HepG2 (cell line): Measurements from ENCODE around the gene CLEC6A. TPM values are rescaled to one million over a fixed set of nuclear protein-coding genes. Genes with fewer than 3 reads are reported as not detected.

Experiments
- ATAC-seq: fragments of 200-7000 bp; cut with Tn5 transposase; 3 replicates; pipeline ENCODE4 v1.9.1; 2020; ENCODE audit warnings: mild to moderate bottlenecking, moderate library complexity
- BruUV-seq: library from RNA; stranded (reverse); fragments of 400-500 nt; replicated peaks from 2 replicates; lab custom pipeline; 2021; lab: Mats Ljungman, UMichigan
- CTCF ChIA-PET: fragments of 300-600 bp; formaldehyde crosslinking; extraction: SDS; loops from one replicate; lab custom pipeline; 2021; ENCODE audit warnings: low total read pairs, inconsistent platforms, low intra/inter-chr PET ratio; lab: Yijun Ruan, JAX
- POLR2A ChIA-PET: fragments of 350-600 bp; sonication (Branson Sonifier 250); formaldehyde crosslinking; loops from one replicate; lab custom pipeline; 2020; ENCODE audit warnings: antibody characterized with exemption, inconsistent platforms; lab: Yijun Ruan, JAX
- DNase-seq: peaks from one replicate; pipeline ENCODE4 v3.0.0-alpha.2; 2015; ENCODE audit warnings: low spot score
- FAIRE-seq: peaks from 3 replicates; lab custom pipeline; 2011; peaks lifted over from hg19 to GRCh38; lab: Jason Lieb, UNC
- H2AFZ ChIP-seq: one replicate; pipeline ENCODE4 v1.6.1; 2011; ENCODE audit warnings: low read length, inconsistent platforms
- H3K27ac ChIP-seq: fragments of 300-600 bp; 3 replicates; pipeline ENCODE4 v1.8.0; 2011; ENCODE audit warnings: mixed run types, mild to moderate bottlenecking, mixed read lengths, low read length, inconsistent platforms; ENCODE audit not compliant: insufficient read depth; ENCODE audit errors: extremely low read length
- H3K27me3 ChIP-seq, 2 experiments: fragments of 200-600 bp in 1 of 2; 2 replicates in 1 of 2; 3 replicates in 1 of 2; pipeline versions ENCODE4 v1.6.0 to v1.8.0; 2011; ENCODE audit warnings: low read length in 2 of 2, mild to moderate bottlenecking in 2 of 2, moderate library complexity in 2 of 2, inconsistent platforms in 1 of 2; ENCODE audit not compliant: insufficient read depth in 2 of 2, control insufficient read depth in 1 of 2
- H3K36me3 ChIP-seq, 2 experiments: fragments of 200-600 bp in 1 of 2; replicated peaks in 1 of 2; 2 replicates in 1 of 2; 3 replicates in 1 of 2; pipeline versions ENCODE4 v1.5.1 to v1.8.0; 2011; ENCODE audit warnings: low read length in 2 of 2, inconsistent platforms in 1 of 2; ENCODE audit not compliant: insufficient read depth in 2 of 2, control insufficient read depth in 1 of 2
- H3K4me1 ChIP-seq: 2 replicates; pipeline ENCODE4 v1.5.1; 2012; ENCODE audit warnings: low read length, inconsistent platforms; ENCODE audit not compliant: insufficient read depth
- H3K4me2 ChIP-seq: 2 replicates; pipeline ENCODE4 v1.6.0; 2011; ENCODE audit warnings: low read depth, low read length, inconsistent platforms
- H3K4me3 ChIP-seq, 3 experiments: fragments of 200-600 bp in 1 of 3; sonication (generic), shearing (Covaris generic) in 1 of 3; replicated peaks in 1 of 3; 2 replicates each; pipeline ENCODE4 v1.5.1; 2011 to 2016; ENCODE audit warnings: low read length in 3 of 3, inconsistent platforms in 2 of 3, low read depth in 2 of 3, mild to moderate bottlenecking in 2 of 3, control low read depth in 1 of 3, mixed read lengths in 1 of 3; ENCODE audit not compliant: insufficient read depth in 1 of 3
- H3K79me2 ChIP-seq: one replicate; pipeline ENCODE4 v1.6.1; 2011; ENCODE audit warnings: low read length, inconsistent platforms; ENCODE audit not compliant: insufficient read depth
- H3K9ac ChIP-seq: 2 replicates; pipeline ENCODE4 v1.6.0; 2011; ENCODE audit warnings: mild to moderate bottlenecking, low read depth, low read length, inconsistent platforms; ENCODE audit not compliant: insufficient read depth
- H3K9me3 ChIP-seq: 2 replicates; pipeline ENCODE4 v1.5.1; 2012; ENCODE audit warnings: mild to moderate bottlenecking, low read length
- H4K20me1 ChIP-seq: 2 replicates; pipeline ENCODE4 v1.6.0; 2011; ENCODE audit warnings: inconsistent platforms, mild to moderate bottlenecking, low read length, moderate library complexity; ENCODE audit not compliant: insufficient read depth
- ELF3 ChIP-seq: IDR thresholded peaks from 2 replicates; pipeline ENCODE4 v1.6.1; 2016; ENCODE audit warnings: missing genetic modification reagents, missing compliant biosample characterization
- FOXC1 ChIP-seq: sonication (generic); formaldehyde crosslinking; IDR thresholded peaks from 2 replicates; pipeline ENCODE4 v1.8.0; 2022; ENCODE audit warnings: mild to moderate bottlenecking, missing genetic modification reagents, borderline replicate concordance
- SRF ChIP-seq: IDR thresholded peaks from 2 replicates; pipeline ENCODE4 v1.6.1; 2011; ENCODE audit warnings: mild to moderate bottlenecking, low read depth, low read length, moderate library complexity
- TAF15 ChIP-seq: fragments of 200-400 bp; formaldehyde crosslinking; IDR thresholded peaks from one replicate; pipeline ENCODE4 v1.6.1; 2018; ENCODE audit warnings: mild to moderate bottlenecking, low read depth, low read length; ENCODE audit not compliant: poor library complexity, severe bottlenecking
- ZFP82 ChIP-seq: sonication (generic); formaldehyde crosslinking; IDR thresholded peaks from 2 replicates; pipeline ENCODE4 v1.5.1; 2020; ENCODE audit warnings: mild to moderate bottlenecking, missing genetic modification reagents, borderline replicate concordance
- ZNF3 ChIP-seq: IDR thresholded peaks from 2 replicates; pipeline ENCODE4 v1.7.0; 2017; ENCODE audit warnings: inconsistent platforms
- ZNF570 ChIP-seq: sonication (generic); formaldehyde crosslinking; IDR thresholded peaks from 2 replicates; pipeline ENCODE4 v1.4.0; 2020; ENCODE audit warnings: mild to moderate bottlenecking, missing genetic modification reagents, borderline replicate concordance
- ZNF841 ChIP-seq: sonication (generic); formaldehyde crosslinking; IDR thresholded peaks from 2 replicates; pipeline ENCODE4 v1.8.1; 2023; ENCODE audit warnings: missing genetic modification reagents, borderline replicate concordance
- ZNF891 ChIP-seq: sonication (generic); formaldehyde crosslinking; IDR thresholded peaks from 2 replicates; pipeline ENCODE4 v1.5.0; 2020; ENCODE audit warnings: mild to moderate bottlenecking, missing genetic modification reagents
- WGBS: methylation state at CpG from one replicate; pipeline ENCODE4 v1.1.6; 2017; ENCODE audit warnings: low lambda C conversion rate; 5-methylcytosine and 5-hydroxymethylcytosine counted together
- in situ Hi-C: cut with HindIII; loops from 2 replicates; pipeline ENCODE4 v1.10.0; 2017; ENCODE audit warnings: low pct_unique_long_range_greater_than_20kb; ENCODE audit not compliant: extremely low pct_ligation_motif_present
- intact Hi-C: fragments of 100-400 bp; cut with micrococcal nuclease; formaldehyde crosslinking; loops from one replicate; pipeline ENCODE4 v1.10.0; 2022; ENCODE audit not compliant: unreplicated experiment
- polyA plus RNA-seq, 8 experiments: library from polyadenylated mRNA; depleted of rRNA in 3 of 8; stranded (reverse) in 7 of 8; unstranded in 1 of 8; fragments of >200 nt; fragmentation: Illumina TruSeq in 4 of 8; extraction: Trizol in 4 of 8; gene quantifications; 2 replicates each; pipeline versions ENCODE4 v1.2.1 to v1.2.3, GENCODE V29; 2011 to 2016; ENCODE audit warnings: low read depth in 4 of 8, missing spikeins in 1 of 8, mixed read lengths in 1 of 8; ENCODE audit not compliant: insufficient read depth in 1 of 8
- total RNA-seq, 5 experiments: library from RNA; depleted of rRNA; stranded (reverse); fragments of >200 nt; fragmentation: Illumina TruSeq; extraction: Trizol; gene quantifications; 2 replicates each; pipeline ENCODE4 v1.2.3, GENCODE V29; 2016; ENCODE audit warnings: low read depth in 1 of 5

Gene CLEC6A
- total and polyA plus RNA-seq, 2 of the 13 experiments (the other 11 are each of a cell fraction or from before 2014, with no cell fraction given), result not detected

GRCh38 chr12:8482571-8483061 is 26.9 kb downstream of the CLEC6A start:
- H3K9me3 ChIP-seq, result no peaks in the 10 kb centered on the region
- ATAC-seq (no peak), FAIRE-seq (no peak), DNase-seq (no peak)
- H3K27ac ChIP-seq, result no peak overlapping the region
- no peaks in the 10 kb centered on the region for H3K79me2 ChIP-seq
- intact Hi-C loops (no loop called here), in situ Hi-C loops (no loop called here)
- H3K4me3 ChIP-seq, result no peak overlapping the region
- 0% methylated on average over 2 of the region's 2 CpGs for WGBS
- H3K9ac ChIP-seq, result no peak overlapping the region
- H3K4me1 ChIP-seq, result no peaks in the 10 kb centered on the region
- H3K36me3 ChIP-seq, result no peaks in the 10 kb centered on the region
- no peak for TF ChIP-seq ELF3 (CRISPR knock-in tag)
- no peak for TF ChIP-seq ZNF891 (CRISPR knock-in tag)
- no peak for TF ChIP-seq TAF15
- TF ChIP-seq FOXC1 (CRISPR knock-in tag), result no peak
- TF ChIP-seq ZFP82 (CRISPR knock-in tag), result no peak
- ChIA-PET CTCF (no interaction called here), POLR2A (no interaction called here)
- no peaks in the 10 kb centered on the region for H3K27me3 ChIP-seq
- H4K20me1 ChIP-seq, result no peaks in the 10 kb centered on the region
- H2AFZ ChIP-seq, result no peak overlapping the region
- H3K4me2 ChIP-seq, result no peak overlapping the region
- BruUV-seq, result no TSS peak

- FAIRE-seq, result no peak
- Histone ChIP-seq H2AFZ (no peak overlapping the region), H3K27me3 (no peaks in the 10 kb centered on the region), H3K4me2 (no peak overlapping the region), H3K36me3 (no peaks in the 10 kb centered on the region), H3K4me3 (no peak overlapping the region), H4K20me1 (no peaks in the 10 kb centered on the region), H3K4me1 (no peaks in the 10 kb centered on the region), H3K9ac (no peak overlapping the region), H3K9me3 (no peaks in the 10 kb centered on the region), H3K79me2 (no peaks in the 10 kb centered on the region)
- intact Hi-C loops (no loop called here), in situ Hi-C loops (no loop called here)
- DNase-seq, result no peak
- CTCF ChIA-PET, result no interaction called here
- no peak for ATAC-seq
- BruUV-seq, result no TSS peak
- POLR2A ChIA-PET, result no interaction called here
- TF ChIP-seq ZNF3, result no peak
- no peak for TF ChIP-seq ZNF841 (CRISPR knock-in tag)
- no peak for TF ChIP-seq ZNF570 (CRISPR knock-in tag)
- TF ChIP-seq SRF, result peak; percentile 45; the same call in 1 of the 2 replicates
- TF ChIP-seq, all 625 proteins: peak for 1
- no peak overlapping the region for H3K27ac ChIP-seq
Observed at GRCh38 chr12:8483079-8483478, 27.3 kb downstream of the CLEC6A start.
